Fibroblast of gingiva (primary cell): ENCODE measurements around the gene TMPRSS5.

ENCODE experiments used
- DNase-seq: peaks from one replicate; pipeline ENCODE4 v3.0.0-alpha.2; 2011; ENCODE audit warnings: low read depth

The TMPRSS5 gene

DNA sequence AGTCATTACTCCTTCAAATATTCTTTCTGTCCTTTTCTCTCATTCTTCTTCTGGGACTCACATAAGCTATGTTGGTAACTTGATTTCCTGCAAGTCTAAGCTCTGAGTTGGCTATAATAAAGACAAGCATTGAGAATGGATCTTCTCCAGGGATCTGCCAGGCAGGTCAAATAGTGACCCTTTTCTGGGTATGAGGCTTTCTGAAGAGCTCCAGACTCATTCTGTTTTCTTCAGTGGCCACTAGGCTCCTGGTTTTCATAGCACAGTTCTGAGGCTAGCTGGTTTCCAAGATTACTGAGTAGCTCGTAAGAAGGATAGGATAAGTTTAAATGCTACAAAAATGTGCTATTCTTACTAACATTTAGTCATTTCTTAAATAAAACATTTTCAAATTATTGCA lies 38.3 kb downstream of the TMPRSS5 start:
- no peak for DNase-seq

DNA sequence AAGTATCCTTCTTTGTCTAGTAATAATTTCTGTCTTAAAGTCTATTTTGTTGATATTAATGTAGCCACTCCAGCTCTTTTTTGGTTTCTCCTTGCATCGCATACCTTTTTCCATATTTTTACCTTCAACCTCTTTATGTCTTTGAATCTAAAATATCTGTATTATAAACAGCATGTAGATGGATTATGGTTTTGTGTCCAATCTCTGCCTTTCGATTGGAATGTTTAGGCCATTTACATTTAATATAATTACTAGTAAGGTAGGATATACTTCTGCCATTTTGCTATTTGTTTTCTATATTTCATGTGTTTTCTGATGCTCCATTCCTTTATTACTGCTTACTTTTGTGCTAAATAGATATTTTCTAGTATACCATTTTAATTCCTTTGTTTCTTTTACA lies 39.5 kb downstream of the TMPRSS5 start:
- no peak for DNase-seq

DNA sequence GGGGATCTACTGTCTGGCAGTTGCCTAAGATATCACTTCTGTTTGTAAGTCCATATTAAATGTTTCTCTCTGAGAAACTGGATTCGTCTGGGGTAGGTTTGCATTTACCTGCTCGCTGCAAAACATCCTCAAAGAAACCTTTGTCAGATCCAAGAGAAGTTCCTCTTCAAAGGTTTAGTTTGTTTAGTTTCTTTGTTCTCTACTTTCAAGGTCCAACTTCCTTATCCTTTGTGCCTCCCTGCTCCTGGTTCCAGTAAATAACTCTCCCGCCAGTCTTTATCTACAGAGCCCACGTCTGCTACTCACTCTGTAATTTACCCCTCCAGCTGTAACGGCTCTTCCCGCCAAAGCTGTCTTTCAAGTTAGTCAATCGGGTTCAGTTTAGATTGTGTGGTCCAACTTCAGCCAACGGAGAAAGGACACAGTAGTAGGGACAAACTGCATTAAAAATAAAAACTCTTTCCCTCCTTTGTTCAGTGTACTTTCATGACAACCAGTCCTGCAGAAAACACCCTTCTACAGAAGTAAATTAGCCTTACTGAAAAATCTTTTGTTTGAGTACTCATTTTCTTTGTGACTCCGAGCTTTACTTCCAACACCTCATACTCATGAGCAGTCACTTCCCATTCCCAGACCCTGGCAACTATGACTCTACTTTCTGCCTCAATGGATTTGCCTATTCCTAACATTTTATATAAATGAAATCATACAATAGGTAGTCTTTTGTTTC lies 41.0 kb downstream of the TMPRSS5 start:
- no peak for DNase-seq

DNA sequence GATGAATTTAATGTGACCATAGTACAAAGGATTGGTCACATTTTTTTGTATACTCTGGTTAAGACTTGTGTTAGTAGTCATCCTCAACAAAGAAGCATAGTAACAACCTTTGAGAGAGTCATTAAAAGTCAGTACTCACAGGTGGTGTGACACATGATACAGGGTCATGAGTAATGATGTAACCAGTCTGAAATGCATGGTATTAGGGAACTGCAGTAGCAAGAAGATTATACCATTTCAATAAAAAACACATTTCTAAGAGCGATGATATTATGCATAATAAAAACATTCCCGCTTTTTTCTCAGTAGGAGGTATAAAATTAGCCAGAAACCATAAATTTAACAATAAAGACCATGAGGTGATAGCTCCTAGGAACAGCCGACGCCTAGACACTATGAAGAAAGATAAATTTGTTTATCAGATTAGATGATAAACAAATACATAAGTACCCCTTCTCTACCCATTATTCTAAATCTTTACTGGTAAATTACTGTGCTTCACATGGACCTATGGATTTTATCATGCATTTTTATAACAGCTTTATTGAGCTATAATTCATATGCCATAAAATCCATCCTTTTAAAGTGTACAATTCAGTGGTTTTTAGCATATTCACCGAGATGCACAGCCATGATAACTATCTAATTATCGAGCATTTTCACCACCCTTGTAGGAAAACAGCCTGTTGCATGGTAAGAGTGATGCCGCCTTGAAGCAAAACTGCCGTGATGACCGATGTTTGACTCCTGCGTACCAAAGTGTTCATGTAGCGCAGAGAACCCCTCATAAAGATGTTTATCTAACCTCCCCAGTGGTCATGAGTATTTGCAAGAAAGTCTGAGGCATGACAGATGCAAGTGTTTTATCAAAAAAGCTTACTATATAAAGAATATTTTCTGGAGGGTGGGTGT lies 41.8 kb downstream of the TMPRSS5 start:
- DNase-seq, result no peak

DNA sequence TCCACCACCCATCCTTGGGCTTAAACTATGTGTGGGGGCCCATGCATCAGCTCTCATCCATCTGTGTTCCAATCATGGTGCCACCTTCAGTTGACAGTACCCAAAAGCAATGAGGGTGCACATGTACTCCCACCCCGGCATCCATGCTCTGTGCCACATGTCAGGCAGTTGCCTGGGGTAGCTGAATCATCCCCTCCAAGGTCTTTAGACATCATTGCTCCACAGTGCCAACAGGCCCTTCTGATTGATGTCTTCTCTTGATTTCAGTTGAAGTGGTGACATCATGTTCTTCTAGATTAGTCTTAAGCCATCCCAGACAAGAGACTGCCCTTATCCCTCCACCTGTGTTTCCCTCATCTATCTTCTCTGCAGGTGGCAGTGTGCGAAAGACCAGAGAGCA lies 42.5 kb downstream of the TMPRSS5 start:
- DNase-seq, result no peak

DNA sequence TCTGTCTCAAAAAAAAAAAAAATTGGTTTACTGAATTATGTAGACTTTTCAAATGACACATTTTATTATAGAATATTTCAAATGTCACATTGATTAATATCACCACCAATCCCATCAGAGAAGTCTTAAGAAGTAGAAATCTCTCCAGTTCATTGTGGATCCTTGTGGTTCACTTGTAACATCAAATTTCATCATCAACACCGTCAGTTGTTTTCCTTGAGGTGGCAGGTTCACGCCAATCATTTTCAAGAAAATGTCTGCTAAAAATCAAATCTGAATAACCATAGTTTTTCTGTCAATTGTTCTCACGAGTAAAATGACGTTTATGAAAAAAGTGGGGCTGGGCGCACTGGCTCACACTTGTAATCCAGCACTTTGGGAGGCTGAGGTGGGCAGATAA lies 50.3 kb downstream of the TMPRSS5 start:
- DNase-seq, result no peak

DNA sequence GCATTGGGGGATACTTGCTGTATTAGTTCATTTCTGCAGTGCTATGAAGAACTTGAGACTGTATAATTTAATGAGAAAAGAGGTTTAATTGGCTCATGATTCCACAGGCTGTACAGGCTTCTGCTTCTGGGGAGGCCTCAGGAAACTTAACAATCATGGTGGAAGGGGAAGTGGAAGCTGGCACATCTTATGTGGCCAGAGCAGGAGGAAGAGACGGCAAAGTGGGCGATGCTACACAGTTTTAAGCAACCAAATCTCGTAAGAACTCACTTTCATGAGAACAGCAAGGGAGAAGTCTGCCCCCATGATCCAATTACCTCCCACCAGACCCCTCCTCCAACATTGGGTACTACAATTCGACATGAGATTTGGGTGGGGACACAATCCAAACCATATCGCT lies 55.1 kb downstream of the TMPRSS5 start:
- DNase-seq, result no peak

DNA sequence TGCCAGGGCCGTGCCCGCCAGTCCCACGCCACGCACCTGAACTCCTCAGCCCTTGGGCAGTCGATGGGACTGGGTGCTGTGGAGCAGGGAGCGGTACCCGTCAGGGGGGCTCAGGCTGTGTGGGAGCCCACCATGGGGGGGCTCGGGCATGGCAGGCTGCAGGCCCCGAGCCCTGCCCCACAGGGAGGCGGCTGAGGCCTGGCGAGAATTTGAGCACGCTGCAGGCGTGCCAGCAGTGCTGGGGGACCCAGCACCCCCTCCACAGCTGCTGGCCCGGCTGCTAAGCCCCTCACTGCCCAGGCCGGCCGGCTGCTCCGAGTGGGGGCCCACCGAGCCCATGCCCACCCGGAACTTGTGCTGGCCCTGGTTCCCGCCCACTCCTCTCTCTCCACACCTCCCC lies 56.8 kb downstream of the TMPRSS5 start:
- DNase-seq, result no peak

DNA sequence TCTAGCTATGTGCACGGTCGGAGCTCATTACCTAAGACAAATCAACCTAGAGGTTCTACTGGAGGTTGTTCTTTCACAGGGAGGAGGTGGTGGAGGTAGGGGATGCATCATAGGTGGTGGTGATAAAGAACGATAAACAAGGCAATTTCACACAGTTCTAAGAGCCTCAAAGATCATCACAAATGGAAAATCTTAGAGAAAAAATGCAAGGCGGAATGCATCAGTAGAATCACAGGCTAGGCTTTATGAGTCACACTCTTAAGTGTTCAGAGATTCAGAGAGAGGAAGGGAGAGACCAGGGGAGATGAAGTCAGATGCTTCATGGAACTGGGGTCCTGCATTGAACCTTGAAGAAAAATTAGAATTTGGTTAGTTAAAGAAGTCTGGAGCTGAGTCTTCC lies 58.3 kb downstream of the TMPRSS5 start:
- no peak for DNase-seq

DNA sequence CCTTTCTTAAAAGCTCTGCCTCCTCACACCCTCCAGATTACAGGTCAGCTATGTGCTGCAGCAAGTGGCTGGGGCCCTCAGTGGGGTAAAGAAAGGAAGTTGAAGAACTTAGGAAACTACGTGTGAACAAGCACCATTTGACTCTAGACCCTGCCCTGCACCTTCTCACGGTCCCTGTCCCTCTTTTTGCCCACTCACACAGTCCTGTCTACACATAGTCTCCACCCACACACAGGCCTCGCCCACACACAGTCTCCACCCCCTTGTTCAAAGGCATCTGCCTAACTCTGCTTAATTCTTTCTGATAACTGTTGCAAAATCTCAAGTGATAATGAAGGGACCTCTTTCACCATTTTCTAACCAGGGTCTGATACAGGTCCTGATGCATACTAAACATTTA lies 59.0 kb downstream of the TMPRSS5 start:
- DNase-seq, result no peak

DNA sequence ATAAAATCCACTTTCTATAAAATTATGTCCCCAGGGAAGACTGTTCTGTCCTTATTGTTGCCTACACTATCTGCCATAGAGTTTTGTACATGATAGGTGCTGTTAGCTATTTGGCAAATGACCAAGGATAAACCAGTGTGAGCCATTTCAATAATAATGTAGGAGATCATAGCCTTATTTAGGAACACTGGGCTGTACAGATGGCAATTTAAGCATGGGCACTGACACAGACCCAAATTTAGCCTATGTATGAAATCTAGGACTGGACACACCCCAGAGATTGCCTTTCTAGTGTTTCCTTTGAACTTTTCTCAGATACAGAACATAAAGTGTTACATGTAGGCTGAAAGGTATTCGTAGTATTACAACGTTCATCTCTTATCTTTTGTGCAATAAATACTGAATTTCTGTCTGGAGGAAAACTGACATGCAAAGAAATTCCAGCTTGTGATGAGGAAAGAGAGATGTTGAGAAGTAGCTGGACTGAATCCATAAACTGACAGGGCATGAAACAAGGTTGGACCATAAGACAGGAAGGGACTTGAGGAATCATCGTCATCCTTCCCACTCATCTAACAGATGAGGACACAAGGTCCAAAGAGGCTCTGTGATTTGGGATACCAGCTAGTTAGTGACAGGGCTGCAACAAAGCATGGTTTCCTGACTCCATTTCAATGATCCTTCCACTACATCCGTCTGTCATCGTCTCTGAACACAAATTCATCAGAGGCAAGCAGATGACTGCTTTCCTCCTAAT lies 60.3 kb downstream of the TMPRSS5 start:
- DNase-seq, result no peak

DNA sequence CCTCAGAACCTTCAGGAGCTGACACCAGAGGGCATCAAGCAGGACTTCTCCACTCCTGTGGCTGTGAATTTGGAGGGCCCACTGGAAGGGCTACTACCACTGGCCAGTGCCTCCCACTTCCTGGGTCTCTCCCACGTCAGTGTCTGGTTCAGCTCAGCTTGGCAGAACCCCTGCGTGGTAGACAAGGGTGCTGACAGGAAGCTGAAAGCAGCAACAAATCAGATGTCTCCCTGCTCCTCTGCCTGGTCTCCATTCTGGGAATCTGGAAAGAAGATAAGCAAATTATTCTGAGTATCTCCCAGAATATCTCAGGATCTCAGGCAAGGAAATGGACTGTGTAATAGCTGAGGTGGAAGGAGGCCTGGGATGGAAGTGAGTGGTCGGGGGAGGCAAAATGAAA lies 61.5 kb downstream of the TMPRSS5 start:
- no peak for DNase-seq

DNA sequence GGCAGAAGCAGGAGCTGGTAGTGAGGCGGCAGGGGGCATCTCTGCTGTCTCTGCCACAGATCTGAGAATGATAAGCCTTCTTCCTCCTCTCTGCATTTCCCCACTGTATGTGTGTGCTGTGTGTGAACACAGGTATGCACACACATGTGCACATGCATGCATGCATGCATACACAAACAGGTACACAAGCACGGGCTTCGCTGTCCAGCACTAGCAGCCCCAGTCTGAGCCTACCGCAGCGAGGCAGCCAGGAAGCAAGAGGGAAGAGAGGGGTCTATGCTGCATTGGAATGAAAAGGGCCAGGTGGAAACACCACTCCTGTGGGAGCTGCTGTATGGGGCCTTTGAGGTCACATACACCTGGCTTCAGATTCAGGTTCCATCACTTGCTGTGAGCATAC lies 62.4 kb downstream of the TMPRSS5 start:
- DNase-seq, result no peak

DNA sequence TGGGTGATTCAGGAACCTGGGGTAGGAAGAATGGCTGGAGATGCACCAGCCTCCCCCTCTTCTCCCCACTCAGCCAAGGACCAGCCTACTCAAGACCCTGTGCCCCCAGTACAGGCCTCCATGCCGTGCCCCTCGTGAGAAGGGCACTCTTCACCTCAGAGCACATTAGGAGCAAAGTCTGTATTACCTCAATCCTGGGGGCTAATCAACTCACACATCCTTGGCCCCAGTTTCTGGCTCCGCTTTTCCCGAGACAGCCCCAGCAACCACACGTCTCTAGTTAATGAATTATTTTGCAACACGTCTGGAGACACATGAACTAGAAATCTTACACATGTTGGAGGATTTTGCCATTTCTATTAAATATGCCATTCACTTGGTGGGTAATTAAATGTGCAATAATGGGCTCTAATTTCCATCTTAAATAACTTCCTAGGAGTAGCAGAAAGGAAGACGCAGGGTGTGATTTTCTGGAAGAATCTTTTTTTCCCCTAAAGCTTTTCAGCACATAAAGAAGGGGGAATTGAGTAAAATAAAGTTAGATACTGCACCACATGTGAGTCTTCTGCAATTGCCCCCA lies 63.0 kb downstream of the TMPRSS5 start:
- DNase-seq, result no peak

DNA sequence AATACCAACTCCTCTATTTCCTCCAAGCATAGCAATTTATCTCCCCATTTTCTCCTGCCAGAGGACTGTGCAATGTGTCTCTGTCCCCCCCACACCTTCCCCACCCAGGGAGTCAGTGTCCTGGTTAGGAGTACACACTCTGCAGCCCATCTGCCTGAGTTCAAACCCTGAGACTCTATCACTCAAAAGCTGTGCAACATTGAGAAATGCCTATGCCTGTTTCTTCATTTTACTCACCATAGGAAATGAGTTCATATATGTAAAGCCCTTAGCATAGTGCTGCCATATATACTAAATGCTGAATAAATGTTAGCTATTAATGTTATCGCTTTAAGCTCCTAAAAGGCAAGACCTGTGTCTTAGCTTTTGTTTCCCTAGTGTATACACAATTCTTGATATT lies 64.0 kb downstream of the TMPRSS5 start:
- DNase-seq, result no peak

DNA sequence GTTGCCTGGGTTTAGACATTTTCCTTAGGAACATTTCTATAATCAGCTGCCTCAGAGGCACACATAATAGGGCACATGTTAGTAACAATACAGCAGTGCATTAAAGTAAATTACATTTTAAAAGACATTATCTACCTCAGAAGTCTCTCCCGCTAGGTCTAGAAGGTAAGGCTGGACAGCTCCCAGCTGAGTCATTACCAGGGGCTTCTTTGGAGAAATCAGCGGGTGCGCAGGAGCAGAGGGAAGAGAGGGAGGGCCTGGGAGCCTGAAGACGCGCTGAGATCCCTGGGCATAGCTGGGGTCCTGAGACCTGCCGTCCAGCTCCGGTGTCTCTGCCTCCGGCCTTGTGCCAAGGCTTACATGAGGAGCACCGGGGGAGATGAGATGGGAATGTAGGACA lies 67.7 kb downstream of the TMPRSS5 start:
- no peak for DNase-seq

DNA sequence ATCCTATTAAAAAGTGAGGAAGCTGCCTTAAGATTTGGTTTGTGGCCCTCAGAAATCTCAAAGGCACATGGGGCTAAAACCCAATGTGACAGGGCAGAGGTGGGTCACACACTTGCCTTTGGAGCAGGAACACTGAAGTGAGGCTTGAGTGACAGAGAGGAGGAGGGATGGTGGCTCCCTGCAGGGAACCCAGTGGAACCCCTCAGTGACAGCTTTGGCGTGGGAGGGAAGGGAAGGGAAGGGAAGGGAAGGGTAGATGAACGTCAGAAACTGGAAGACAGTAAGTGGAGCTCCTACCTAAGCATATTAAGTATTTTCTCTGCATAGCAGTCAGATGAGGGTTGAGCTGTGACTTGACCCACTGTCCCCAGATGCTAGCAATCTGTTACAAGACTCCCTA lies 68.5 kb downstream of the TMPRSS5 start:
- DNase-seq, result no peak
